GM12864 (cell line): ENCODE results near the gene CLEC1A.

ENCODE experiments used
- DNase-seq: peaks from one replicate; pipeline ENCODE4 v3.0.0-alpha.2; 2011; ENCODE audit warnings: low read depth
- H3K4me3 ChIP-seq: 2 replicates; pipeline ENCODE4 v1.5.1; 2011; ENCODE audit warnings: mild to moderate bottlenecking, low read depth, low read length, control low read depth
- TF ChIP-seq, protein P1 (sequence below): IDR thresholded peaks from 2 replicates; pipeline ENCODE4 v1.5.1; 2011; ENCODE audit warnings: low read depth, mild to moderate bottlenecking, moderate library complexity, low read length, control low read depth, inconsistent platforms; ENCODE audit errors: missing control alignments

The CLEC1A gene

DNA sequence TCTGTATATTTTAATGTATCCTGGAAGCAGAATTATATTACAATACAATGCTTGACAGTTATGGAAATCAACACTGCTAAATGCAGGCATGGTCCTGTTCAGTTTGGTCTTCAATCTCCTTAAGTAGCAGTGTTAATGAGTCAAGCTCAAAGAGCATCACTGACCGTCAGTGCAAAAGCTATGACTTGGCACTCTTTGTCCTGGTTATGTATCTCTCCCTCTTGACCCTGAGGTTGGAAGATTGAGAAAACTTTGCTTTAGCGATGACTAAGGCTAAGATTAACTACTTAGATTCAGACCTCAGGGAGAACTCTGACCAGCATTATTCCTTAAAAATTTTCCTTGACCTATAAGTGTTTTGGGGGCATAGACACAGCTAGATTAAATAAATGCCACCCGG, 20.3 kb upstream of the CLEC1A start:
- TF ChIP-seq, protein P1, sequence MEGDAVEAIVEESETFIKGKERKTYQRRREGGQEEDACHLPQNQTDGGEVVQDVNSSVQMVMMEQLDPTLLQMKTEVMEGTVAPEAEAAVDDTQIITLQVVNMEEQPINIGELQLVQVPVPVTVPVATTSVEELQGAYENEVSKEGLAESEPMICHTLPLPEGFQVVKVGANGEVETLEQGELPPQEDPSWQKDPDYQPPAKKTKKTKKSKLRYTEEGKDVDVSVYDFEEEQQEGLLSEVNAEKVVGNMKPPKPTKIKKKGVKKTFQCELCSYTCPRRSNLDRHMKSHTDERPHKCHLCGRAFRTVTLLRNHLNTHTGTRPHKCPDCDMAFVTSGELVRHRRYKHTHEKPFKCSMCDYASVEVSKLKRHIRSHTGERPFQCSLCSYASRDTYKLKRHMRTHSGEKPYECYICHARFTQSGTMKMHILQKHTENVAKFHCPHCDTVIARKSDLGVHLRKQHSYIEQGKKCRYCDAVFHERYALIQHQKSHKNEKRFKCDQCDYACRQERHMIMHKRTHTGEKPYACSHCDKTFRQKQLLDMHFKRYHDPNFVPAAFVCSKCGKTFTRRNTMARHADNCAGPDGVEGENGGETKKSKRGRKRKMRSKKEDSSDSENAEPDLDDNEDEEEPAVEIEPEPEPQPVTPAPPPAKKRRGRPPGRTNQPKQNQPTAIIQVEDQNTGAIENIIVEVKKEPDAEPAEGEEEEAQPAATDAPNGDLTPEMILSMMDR, result no peak
- H3K4me3 ChIP-seq, result no peak overlapping the region
- DNase-seq, result no peak

DNA sequence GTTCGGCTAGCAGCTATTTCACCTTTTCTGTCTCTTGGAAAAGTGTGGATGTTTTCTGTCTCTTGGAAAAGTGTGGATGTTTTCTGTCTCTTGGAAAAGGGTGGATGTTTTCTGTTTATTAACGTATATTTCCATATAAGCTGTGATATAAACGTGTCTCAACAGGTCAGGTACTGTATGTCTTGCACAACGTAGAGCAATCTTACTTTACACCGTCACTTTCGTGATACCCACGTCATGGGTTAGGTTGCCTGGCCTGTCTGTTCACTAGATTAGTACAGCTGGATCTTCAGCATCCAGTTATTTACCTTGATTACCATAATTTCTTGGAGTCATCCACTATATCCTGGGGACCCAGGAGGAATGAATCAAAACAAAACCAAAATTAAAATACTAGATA, 17.1 kb upstream of the CLEC1A start:
- TF ChIP-seq, protein P1, result no peak
- no peak overlapping the region for H3K4me3 ChIP-seq
- no peak for DNase-seq

GRCh38 chr12:10115311-10115710, 16.5 kb upstream of the CLEC1A start:
- H3K4me3 ChIP-seq, result no peak overlapping the region
- DNase-seq, result no peak

DNA sequence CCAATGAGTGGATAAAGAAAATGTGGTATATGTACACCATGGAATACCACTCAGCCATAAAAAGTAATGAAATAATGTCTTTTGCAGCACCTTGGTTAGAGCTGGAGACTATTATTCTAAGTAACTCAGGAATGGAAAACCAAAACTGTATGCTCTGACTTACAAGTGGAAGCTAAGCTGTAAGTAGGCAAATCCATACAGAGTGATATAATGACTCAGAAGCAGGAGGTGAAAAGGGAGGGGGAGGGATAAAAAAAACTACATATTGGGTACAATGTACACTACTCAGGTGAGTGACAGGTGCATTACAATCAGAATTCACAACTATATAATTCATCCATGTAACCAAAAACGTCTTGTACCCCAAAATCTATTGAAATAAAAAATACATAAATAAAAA, 15.1 kb upstream of the CLEC1A start:
- TF ChIP-seq, protein P1, result no peak
- no peak for DNase-seq

More at GRCh38 chr12:10115311-10115710, 16.5 kb upstream of the CLEC1A start:
- TF ChIP-seq, protein P1, result no peak

DNA sequence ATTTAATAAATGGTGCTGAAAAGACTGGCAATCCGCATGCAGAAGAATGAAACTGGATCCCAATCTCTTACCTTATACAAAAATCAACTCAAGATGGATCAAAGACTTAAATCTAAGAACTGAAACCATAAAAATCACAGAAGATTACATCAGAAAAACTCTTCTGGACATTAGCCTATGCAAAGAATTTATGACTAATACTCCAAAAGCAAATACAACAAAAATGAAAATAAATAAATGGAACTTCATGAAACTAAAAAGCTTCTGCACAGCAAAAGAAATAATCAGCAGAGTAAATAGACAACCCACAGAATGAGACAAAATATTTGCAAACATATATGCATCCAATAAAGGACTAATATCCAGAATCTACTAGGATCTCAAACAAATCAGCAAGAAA, 14.3 kb upstream of the CLEC1A start:
- no peak for DNase-seq
- H3K4me3 ChIP-seq, result no peak overlapping the region
- TF ChIP-seq, protein P1, result no peak

More for the DNA sequence above, 15.1 kb upstream of the CLEC1A start:
- H3K4me3 ChIP-seq, result no peak overlapping the region

DNA sequence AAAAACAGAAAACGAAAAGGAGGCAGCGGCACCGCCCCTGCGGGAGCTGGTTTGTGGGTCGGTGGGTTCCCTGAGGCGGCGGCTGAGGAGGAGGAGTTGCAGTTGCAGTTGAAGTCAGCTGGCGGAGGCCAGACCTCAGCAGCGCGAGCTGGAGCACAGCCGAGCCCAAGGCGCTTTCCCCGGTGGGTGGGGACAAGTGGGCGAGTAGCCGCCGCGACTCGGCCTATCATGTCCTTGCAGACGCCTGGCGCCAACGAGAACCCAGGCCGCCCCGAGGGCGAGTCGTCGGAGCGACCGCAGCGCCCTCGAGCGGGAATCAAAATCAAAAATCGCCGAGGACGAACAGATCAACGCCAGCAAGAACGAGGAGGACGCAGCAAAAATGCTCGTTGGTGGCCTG, 12.7 kb upstream of the CLEC1A start:
- no peak overlapping the region for H3K4me3 ChIP-seq
- TF ChIP-seq, protein P1, result no peak
- no peak for DNase-seq

DNA sequence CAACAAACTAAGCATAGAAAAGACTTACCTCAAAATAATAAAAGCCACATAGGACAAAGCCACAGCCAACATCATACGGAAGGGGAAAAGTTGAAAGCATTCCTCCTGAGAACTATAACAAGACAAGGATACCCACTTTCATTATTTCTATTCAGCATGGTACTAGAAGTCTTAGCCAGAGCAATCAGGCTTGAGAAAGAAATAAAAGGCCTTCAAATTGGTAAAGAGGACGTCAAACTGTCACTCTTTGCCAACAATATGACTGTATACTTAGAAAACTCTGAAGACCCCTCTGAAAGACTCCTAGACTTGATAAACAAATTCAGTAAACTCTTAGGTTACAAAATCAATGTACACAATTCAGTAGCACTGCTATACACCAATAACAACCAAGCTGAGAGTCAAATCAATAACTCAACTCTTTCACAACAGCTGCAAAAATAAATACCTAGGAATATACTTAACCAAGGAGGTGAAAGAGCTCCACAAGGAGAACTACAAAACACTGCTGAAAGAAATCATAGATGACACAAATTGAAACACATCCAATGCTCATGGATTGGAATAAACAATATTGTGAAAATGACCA, 11.6 kb upstream of the CLEC1A start:
- H3K4me3 ChIP-seq, result no peak overlapping the region
- TF ChIP-seq, protein P1, result no peak
- DNase-seq, result no peak
